GM19238 (cell line): ENCODE data around the gene PUS1.

Experiments
- DNase-seq: peaks from one replicate; pipeline ENCODE4 v3.0.0; 2011; ENCODE audit warnings: low spot score; ENCODE audit not compliant: insufficient read length

Gene PUS1

GRCh38 chr12:131915823-131916222 lies 13.3 kb upstream of the PUS1 start:
- DNase-seq = no peak

- DNase-seq = no peak
Observed at GRCh38 chr12:131916306-131917138, 12.6 kb upstream of the PUS1 start.

- peak; percentile 51 for DNase-seq
Observed at GRCh38 chr12:131917139-131917710, 11.9 kb upstream of the PUS1 start.

- no peak for DNase-seq
Observed at GRCh38 chr12:131917711-131918306, 11.3 kb upstream of the PUS1 start.

- DNase-seq = no peak
Observed at GRCh38 chr12:131918311-131919050, 10.6 kb upstream of the PUS1 start.

- DNase-seq = no peak
Observed at GRCh38 chr12:131919051-131919347, 10.1 kb upstream of the PUS1 start.

- DNase-seq = no peak
Observed at GRCh38 chr12:131919366-131920156, 9.5 kb upstream of the PUS1 start.

- no peak for DNase-seq
Observed at GRCh38 chr12:131920157-131920508, 8.9 kb upstream of the PUS1 start.

GRCh38 chr12:131920902-131921840 lies 7.9 kb upstream of the PUS1 start:
- DNase-seq = no peak

GRCh38 chr12:131921866-131922769 lies 7.0 kb upstream of the PUS1 start:
- no peak for DNase-seq

- DNase-seq = no peak
Observed at GRCh38 chr12:131922772-131923171, 6.3 kb upstream of the PUS1 start.

GRCh38 chr12:131923260-131923659 lies 5.8 kb upstream of the PUS1 start:
- peak; percentile 79 for DNase-seq

- no peak for DNase-seq
Observed at GRCh38 chr12:131927110-131928079, 1.7 kb upstream of the PUS1 start.

- no peak for DNase-seq
Observed at GRCh38 chr12:131928080-131928710, 881 bp upstream of the PUS1 start.

- DNase-seq = no peak
Observed at GRCh38 chr12:131929581-131930456, 743 bp downstream of the PUS1 start.

- no peak for DNase-seq
Observed at GRCh38 chr12:131930510-131930909, 1.4 kb downstream of the PUS1 start.

- no peak for DNase-seq
Observed at GRCh38 chr12:131933387-131933786, 4.3 kb downstream of the PUS1 start.
